Stomach (tissue), 4 donors: ENCODE results near the gene HHLA2.

Experiments
- CTCF ChIP-seq, 7 experiments: fragments of 450-650 bp in 4 of 7; fragments of 200-600 bp in 3 of 7; sonication (generic) in 3 of 7; IDR thresholded peaks; one replicate each; pipeline ENCODE4 v1.5.1; 2016 to 2019; ENCODE audit warnings: antibody characterized with exemption in 7 of 7, control low read depth in 2 of 7, mild to moderate bottlenecking in 1 of 7
- EP300 ChIP-seq: sonication (generic); formaldehyde crosslinking; IDR thresholded peaks from one replicate; pipeline ENCODE4 v1.6.1; 2017; ENCODE audit warnings: antibody characterized with exemption
- POLR2AphosphoS5 ChIP-seq, 3 donors: sonication (generic); formaldehyde crosslinking; IDR thresholded peaks; one replicate each; pipeline ENCODE4 v1.6.1; 2016; ENCODE audit warnings: antibody characterized with exemption in 3 of 3

GRCh38 chr3:108300103-108300849 is 3.9 kb downstream of the HHLA2 start:
- TF ChIP-seq CTCF (IDR thresholded peaks at IDR 0.05) = no peak
- TF ChIP-seq POLR2AphosphoS5 (IDR thresholded peaks at IDR 0.05) = no peak
- TF ChIP-seq EP300 = no peak
